ENCODE results near the gene CEACAM6.

DNA sequence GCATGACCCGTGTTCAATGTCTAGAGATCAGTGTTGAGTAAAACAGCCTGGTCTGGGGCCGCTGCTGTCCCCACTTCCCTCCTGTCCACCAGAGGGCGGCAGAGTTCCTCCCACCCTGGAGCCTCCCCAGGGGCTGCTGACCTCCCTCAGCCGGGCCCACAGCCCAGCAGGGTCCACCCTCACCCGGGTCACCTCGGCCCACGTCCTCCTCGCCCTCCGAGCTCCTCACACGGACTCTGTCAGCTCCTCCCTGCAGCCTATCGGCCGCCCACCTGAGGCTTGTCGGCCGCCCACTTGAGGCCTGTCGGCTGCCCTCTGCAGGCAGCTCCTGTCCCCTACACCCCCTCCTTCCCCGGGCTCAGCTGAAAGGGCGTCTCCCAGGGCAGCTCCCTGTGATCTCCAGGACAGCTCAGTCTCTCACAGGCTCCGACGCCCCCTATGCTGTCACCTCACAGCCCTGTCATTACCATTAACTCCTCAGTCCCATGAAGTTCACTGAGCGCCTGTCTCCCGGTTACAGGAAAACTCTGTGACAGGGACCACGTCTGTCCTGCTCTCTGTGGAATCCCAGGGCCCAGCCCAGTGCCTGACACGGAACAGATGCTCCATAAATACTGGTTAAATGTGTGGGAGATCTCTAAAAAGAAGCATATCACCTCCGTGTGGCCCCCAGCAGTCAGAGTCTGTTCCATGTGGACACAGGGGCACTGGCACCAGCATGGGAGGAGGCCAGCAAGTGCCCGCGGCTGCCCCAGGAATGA, 48.4 kb upstream of the CEACAM6 start:
- TF ChIP-seq, protein P1, sequence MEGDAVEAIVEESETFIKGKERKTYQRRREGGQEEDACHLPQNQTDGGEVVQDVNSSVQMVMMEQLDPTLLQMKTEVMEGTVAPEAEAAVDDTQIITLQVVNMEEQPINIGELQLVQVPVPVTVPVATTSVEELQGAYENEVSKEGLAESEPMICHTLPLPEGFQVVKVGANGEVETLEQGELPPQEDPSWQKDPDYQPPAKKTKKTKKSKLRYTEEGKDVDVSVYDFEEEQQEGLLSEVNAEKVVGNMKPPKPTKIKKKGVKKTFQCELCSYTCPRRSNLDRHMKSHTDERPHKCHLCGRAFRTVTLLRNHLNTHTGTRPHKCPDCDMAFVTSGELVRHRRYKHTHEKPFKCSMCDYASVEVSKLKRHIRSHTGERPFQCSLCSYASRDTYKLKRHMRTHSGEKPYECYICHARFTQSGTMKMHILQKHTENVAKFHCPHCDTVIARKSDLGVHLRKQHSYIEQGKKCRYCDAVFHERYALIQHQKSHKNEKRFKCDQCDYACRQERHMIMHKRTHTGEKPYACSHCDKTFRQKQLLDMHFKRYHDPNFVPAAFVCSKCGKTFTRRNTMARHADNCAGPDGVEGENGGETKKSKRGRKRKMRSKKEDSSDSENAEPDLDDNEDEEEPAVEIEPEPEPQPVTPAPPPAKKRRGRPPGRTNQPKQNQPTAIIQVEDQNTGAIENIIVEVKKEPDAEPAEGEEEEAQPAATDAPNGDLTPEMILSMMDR (IDR thresholded peaks at IDR 0.05 in 2 of 3, conservative IDR thresholded peaks at IDR 0.05 in 1 of 3; ENCODE audit: insufficient read depth in 2 of 3, low read depth in 1 of 3, low read length in 3 of 3): peak; percentile 83 to 100 (median 97)
- TF ChIP-seq, protein P2, sequence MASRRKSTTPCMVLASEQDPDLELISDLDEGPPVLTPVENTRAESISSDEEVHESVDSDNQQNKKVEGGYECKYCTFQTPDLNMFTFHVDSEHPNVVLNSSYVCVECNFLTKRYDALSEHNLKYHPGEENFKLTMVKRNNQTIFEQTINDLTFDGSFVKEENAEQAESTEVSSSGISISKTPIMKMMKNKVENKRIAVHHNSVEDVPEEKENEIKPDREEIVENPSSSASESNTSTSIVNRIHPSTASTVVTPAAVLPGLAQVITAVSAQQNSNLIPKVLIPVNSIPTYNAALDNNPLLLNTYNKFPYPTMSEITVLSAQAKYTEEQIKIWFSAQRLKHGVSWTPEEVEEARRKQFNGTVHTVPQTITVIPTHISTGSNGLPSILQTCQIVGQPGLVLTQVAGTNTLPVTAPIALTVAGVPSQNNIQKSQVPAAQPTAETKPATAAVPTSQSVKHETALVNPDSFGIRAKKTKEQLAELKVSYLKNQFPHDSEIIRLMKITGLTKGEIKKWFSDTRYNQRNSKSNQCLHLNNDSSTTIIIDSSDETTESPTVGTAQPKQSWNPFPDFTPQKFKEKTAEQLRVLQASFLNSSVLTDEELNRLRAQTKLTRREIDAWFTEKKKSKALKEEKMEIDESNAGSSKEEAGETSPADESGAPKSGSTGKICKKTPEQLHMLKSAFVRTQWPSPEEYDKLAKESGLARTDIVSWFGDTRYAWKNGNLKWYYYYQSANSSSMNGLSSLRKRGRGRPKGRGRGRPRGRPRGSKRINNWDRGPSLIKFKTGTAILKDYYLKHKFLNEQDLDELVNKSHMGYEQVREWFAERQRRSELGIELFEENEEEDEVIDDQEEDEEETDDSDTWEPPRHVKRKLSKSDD (conservative IDR thresholded peaks at IDR 0.05; ENCODE audit: low read length): 0 out of 2 replicates have a peak, but pooled peaks have one; percentile 49
- TF ChIP-seq CHD1 (IDR thresholded peaks at IDR 0.05; ENCODE audit: low read length) (no peak), RBM14 (IDR thresholded peaks at IDR 0.05; ENCODE audit: borderline replicate concordance, insufficient read depth, low read depth, low read length) (no peak), JUN (IDR thresholded peaks at IDR 0.05; ENCODE audit: borderline replicate concordance, low read depth, low read length) (no peak), JUN (CRISPR knock-in tag; IDR thresholded peaks at IDR 0.05; ENCODE audit: borderline replicate concordance) (no peak), YBX1 (IDR thresholded peaks at IDR 0.05) (no peak), TBP (optimal IDR thresholded peaks at IDR 0.05; ENCODE audit: low read depth, low read length) (no peak), CHD4 (IDR thresholded peaks at IDR 0.05; ENCODE audit: insufficient read depth, insufficient replicate concordance, low read depth, low read length, poor library complexity, severe bottlenecking) (no peak), EHMT2 (IDR thresholded peaks at IDR 0.05) (peak; percentile 93), ZNF778 (CRISPR knock-in tag; IDR thresholded peaks at IDR 0.05) (no peak), MXI1 (IDR thresholded peaks at IDR 0.05; ENCODE audit: low read depth, low read length) (no peak)
- TF ChIP-seq, protein P3, sequence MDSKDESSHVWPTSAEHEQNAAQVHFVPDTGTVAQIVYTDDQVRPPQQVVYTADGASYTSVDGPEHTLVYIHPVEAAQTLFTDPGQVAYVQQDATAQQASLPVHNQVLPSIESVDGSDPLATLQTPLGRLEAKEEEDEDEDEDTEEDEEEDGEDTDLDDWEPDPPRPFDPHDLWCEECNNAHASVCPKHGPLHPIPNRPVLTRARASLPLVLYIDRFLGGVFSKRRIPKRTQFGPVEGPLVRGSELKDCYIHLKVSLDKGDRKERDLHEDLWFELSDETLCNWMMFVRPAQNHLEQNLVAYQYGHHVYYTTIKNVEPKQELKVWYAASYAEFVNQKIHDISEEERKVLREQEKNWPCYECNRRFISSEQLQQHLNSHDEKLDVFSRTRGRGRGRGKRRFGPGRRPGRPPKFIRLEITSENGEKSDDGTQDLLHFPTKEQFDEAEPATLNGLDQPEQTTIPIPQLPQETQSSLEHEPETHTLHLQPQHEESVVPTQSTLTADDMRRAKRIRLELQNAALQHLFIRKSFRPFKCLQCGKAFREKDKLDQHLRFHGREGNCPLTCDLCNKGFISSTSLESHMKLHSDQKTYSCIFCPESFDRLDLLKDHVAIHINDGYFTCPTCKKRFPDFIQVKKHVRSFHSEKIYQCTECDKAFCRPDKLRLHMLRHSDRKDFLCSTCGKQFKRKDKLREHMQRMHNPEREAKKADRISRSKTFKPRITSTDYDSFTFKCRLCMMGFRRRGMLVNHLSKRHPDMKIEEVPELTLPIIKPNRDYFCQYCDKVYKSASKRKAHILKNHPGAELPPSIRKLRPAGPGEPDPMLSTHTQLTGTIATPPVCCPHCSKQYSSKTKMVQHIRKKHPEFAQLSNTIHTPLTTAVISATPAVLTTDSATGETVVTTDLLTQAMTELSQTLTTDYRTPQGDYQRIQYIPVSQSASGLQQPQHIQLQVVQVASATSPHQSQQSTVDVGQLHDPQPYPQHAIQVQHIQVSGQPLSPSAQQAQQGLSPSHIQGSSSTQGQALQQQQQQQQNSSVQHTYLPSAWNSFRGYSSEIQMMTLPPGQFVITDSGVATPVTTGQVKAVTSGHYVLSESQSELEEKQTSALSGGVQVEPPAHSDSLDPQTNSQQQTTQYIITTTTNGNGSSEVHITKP (IDR thresholded peaks at IDR 0.05; ENCODE audit: partially characterized antibody): peak; percentile 16
- TF ChIP-seq, protein P4, sequence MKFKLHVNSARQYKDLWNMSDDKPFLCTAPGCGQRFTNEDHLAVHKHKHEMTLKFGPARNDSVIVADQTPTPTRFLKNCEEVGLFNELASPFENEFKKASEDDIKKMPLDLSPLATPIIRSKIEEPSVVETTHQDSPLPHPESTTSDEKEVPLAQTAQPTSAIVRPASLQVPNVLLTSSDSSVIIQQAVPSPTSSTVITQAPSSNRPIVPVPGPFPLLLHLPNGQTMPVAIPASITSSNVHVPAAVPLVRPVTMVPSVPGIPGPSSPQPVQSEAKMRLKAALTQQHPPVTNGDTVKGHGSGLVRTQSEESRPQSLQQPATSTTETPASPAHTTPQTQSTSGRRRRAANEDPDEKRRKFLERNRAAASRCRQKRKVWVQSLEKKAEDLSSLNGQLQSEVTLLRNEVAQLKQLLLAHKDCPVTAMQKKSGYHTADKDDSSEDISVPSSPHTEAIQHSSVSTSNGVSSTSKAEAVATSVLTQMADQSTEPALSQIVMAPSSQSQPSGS (CRISPR knock-in tag; IDR thresholded peaks at IDR 0.05): no peak
